Glutamatergic neuron (in vitro differentiated cells): ENCODE results near the gene RPS6KB1. TPM values are rescaled to one million over a fixed set of nuclear protein-coding genes. Genes with fewer than 3 reads are reported as not detected.
"Not testable (repeated sequence)": the region's sequence is repeated elsewhere in the genome, so short reads cannot be mapped to it uniquely, and the experiment has no call there.

ENCODE experiments used
- DNase-seq: peaks from one replicate; pipeline ENCODE4 v3.0.0; 2022
- H3K27ac Mint-ChIP-seq: one replicate; pipeline ENCODE4 v1.8.0; 2020; ENCODE audit warnings: mild to moderate bottlenecking, mixed read lengths, inconsistent platforms; ENCODE audit not compliant: unreplicated experiment
- H3K27me3 Mint-ChIP-seq: one replicate; pipeline ENCODE4 v1.8.0; 2020; ENCODE audit warnings: mild to moderate bottlenecking, moderate library complexity, mixed read lengths, inconsistent platforms; ENCODE audit not compliant: unreplicated experiment
- H3K36me3 Mint-ChIP-seq: one replicate; pipeline ENCODE4 v1.8.0; 2020; ENCODE audit warnings: mild to moderate bottlenecking, mixed read lengths, inconsistent platforms; ENCODE audit not compliant: unreplicated experiment
- H3K4me1 Mint-ChIP-seq: one replicate; pipeline ENCODE4 v1.8.0; 2020; ENCODE audit warnings: mild to moderate bottlenecking, low read depth, mixed read lengths, inconsistent platforms; ENCODE audit not compliant: unreplicated experiment
- H3K4me3 Mint-ChIP-seq: one replicate; pipeline ENCODE4 v1.8.0; 2020; ENCODE audit warnings: mild to moderate bottlenecking, mixed read lengths, inconsistent platforms; ENCODE audit not compliant: unreplicated experiment
- H3K9me3 Mint-ChIP-seq: one replicate; pipeline ENCODE4 v1.8.0; 2020; ENCODE audit warnings: mild to moderate bottlenecking, moderate library complexity, mixed read lengths, inconsistent platforms; ENCODE audit not compliant: unreplicated experiment
- total RNA-seq: library from RNA; stranded (reverse); fragmentation: NEBNext Ultra II Directional; extraction: Animal tissue kit (Norgen Biotek cat#: 25700); gene quantifications from one replicate; pipeline ENCODE4 v1.2.1, GENCODE V29; 2021; ENCODE audit not compliant: unreplicated experiment
- TF ChIP-seq, protein P1 (sequence below): fragments of 200-600 bp; sonication (generic); IDR thresholded peaks from one replicate; pipeline ENCODE4 v1.5.0; 2021; ENCODE audit not compliant: partially characterized antibody, unreplicated experiment

Gene RPS6KB1
- total RNA-seq, 1 donor from 2014 or later: 45.0 TPM

- Mint-ChIP-seq H3K9me3 (peaks cover 3% of the 10 kb centered on the region), H3K4me1 (peaks cover 15% of the 10 kb centered on the region), H3K4me3 (no peak overlapping the region), H3K27ac (no peak overlapping the region), H3K36me3 (no peaks in the 10 kb centered on the region), H3K27me3 (no peaks in the 10 kb centered on the region)
- TF ChIP-seq, protein P1, sequence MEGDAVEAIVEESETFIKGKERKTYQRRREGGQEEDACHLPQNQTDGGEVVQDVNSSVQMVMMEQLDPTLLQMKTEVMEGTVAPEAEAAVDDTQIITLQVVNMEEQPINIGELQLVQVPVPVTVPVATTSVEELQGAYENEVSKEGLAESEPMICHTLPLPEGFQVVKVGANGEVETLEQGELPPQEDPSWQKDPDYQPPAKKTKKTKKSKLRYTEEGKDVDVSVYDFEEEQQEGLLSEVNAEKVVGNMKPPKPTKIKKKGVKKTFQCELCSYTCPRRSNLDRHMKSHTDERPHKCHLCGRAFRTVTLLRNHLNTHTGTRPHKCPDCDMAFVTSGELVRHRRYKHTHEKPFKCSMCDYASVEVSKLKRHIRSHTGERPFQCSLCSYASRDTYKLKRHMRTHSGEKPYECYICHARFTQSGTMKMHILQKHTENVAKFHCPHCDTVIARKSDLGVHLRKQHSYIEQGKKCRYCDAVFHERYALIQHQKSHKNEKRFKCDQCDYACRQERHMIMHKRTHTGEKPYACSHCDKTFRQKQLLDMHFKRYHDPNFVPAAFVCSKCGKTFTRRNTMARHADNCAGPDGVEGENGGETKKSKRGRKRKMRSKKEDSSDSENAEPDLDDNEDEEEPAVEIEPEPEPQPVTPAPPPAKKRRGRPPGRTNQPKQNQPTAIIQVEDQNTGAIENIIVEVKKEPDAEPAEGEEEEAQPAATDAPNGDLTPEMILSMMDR: no peak
- DNase-seq: no peak
Observed at GRCh38 chr17:59962739-59963318, 69.9 kb downstream of the RPS6KB1 start.

- Mint-ChIP-seq H3K27me3 (no peaks in the 10 kb centered on the region), H3K36me3 (no peaks in the 10 kb centered on the region), H3K9me3 (peaks cover 3% of the 10 kb centered on the region), H3K4me1 (peaks cover 12% of the 10 kb centered on the region), H3K4me3 (peak overlapping the region; percentile 93), H3K27ac (peak overlapping the region; percentile 64)
- peak; percentile 29 for DNase-seq
- TF ChIP-seq, protein P1: no peak
Observed at GRCh38 chr17:59963738-59964481, 71.0 kb downstream of the RPS6KB1 start.

- DNase-seq: peak; percentile 94
- peaks cover 3% of the 10 kb centered on the region for H3K9me3 Mint-ChIP-seq
- H3K27me3 Mint-ChIP-seq: no peaks in the 10 kb centered on the region
- H3K4me1 Mint-ChIP-seq: peaks cover 9% of the 10 kb centered on the region
- H3K27ac Mint-ChIP-seq: peak within 1 kb of the TSS; percentile 88
- no peaks in the 10 kb centered on the region for H3K36me3 Mint-ChIP-seq
- TF ChIP-seq, protein P1: no peak
- peak within 1 kb of the TSS; percentile 93 for H3K4me3 Mint-ChIP-seq
Observed at GRCh38 chr17:59964482-59965328, 71.8 kb downstream of the RPS6KB1 start, which contains the start of gene RNFT1. Gene RNFT1 (minus strand): TSS chr17:59964740. CDS start chr17:59964663, 77 bp downstream.

DNA sequence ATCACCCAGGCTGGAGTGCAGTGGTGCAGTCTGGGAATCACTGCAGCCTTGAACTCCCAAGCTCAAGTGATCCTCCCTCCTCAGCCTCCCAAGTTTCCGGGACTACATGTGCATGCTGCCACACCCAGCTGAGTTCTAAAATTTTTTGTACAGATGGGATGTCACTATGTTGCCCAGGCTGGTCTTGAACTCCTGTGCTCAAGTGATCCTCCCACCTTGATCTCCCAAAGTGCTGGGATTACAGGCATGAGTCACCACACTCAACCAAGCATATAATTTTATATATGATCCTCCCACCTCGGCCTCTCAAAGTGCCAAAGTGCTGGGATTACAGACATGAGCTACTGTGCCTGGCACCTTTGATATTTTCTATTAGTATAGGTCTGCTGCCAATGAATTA, 78.8 kb downstream of the RPS6KB1 start:
- H3K4me1 Mint-ChIP-seq, DNase-seq, H3K27me3 Mint-ChIP-seq, H3K27ac Mint-ChIP-seq, H3K4me3 Mint-ChIP-seq, H3K9me3 Mint-ChIP-seq, H3K36me3 Mint-ChIP-seq: not testable (repeated sequence)

GRCh38 chr17:59972778-59973177, 79.9 kb downstream of the RPS6KB1 start:
- TF ChIP-seq, protein P1: no peak
- Mint-ChIP-seq H3K4me3 (no peak overlapping the region), H3K36me3 (no peaks in the 10 kb centered on the region), H3K9me3 (no peaks in the 10 kb centered on the region), H3K27ac (no peak overlapping the region), H3K27me3 (peaks cover 1% of the 10 kb centered on the region), H3K4me1 (no peaks in the 10 kb centered on the region)
- no peak for DNase-seq

DNA sequence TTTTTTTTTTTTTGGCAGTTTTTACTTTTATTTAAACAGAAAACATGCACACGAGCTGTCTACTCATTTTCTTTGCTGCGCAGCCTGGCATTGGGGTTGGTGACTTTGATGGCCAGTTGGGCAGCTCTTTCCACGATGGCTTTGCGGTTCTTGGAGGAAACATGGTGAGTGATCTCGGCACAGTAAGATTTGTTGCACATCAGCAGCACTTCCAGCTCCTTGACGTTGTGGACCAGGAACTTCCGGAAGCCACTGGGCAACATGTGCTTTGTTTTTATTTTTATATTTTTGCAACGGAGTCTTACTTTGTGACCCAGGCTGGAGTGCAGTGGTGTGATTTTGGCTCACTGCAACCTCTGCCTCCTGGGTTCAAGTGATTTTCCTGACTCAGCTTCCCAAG, 80.6 kb downstream of the RPS6KB1 start:
- not testable (repeated sequence) for H3K36me3 Mint-ChIP-seq, H3K27me3 Mint-ChIP-seq, H3K4me1 Mint-ChIP-seq, H3K27ac Mint-ChIP-seq, H3K4me3 Mint-ChIP-seq, DNase-seq, H3K9me3 Mint-ChIP-seq

DNA sequence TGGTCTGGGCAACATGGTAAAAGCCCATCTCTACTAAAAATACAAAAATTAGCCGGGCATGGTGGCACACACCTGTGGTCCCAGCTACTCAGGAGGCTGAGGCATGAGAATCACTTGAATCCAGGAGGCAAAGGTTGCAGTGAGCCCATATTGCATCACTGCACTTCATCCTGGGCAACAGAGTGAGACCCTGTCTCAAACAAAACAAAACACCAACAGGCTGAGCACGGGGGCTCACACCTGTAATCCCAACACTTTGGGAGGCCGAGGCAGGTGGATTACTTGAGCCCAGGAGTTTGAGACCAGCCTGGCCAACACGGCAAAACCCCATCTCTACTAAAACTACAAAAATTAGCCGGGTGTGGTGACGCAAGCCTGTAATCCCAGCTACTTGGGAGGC, 82.2 kb downstream of the RPS6KB1 start:
- not testable (repeated sequence) for H3K27ac Mint-ChIP-seq, H3K36me3 Mint-ChIP-seq, H3K4me1 Mint-ChIP-seq, H3K4me3 Mint-ChIP-seq, H3K9me3 Mint-ChIP-seq, H3K27me3 Mint-ChIP-seq, DNase-seq

DNA sequence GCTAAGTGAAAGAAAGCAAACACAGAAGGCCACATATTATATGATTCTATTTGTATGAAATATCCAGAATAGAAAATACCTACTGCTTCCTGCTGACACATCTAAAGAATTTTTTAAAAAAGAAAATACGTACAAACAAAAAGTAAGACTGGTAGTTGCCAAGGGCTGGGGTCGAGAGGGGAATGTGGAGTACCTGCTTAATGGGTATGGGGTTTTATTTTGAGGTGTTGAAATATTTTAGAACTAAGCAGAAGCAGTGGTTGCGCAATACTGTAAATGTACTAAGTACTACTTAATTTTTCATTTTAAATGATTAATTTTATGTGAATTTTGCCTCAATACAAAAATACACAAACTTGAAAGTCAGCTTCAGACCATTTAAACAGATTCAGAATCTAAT, 103.7 kb downstream of the RPS6KB1 start:
- H3K27me3 Mint-ChIP-seq, H3K9me3 Mint-ChIP-seq, H3K4me1 Mint-ChIP-seq, H3K4me3 Mint-ChIP-seq, DNase-seq, H3K27ac Mint-ChIP-seq, H3K36me3 Mint-ChIP-seq: not testable (repeated sequence)
